Stomach (tissue), 9 donors: ENCODE data around the gene RNLS. TPM values are rescaled to one million over a fixed set of nuclear protein-coding genes. Genes with fewer than 3 reads are reported as not detected.

Experiments
- DNase-seq, 2 donors: peaks; one replicate each; pipeline versions ENCODE4 v3.0.0 to v3.0.0-alpha.2; 2013 to 2019
- H3K27ac ChIP-seq, 5 donors: fragments of 200-600 bp in 4 of 5; sonication (generic) in 4 of 5; one replicate each; pipeline ENCODE4 v1.5.1; 2013 to 2019; ENCODE audit warnings: mild to moderate bottlenecking in 1 of 5, moderate library complexity in 1 of 5
- H3K27me3 ChIP-seq, 3 donors: fragments of 200-600 bp; sonication (generic); one replicate each; pipeline ENCODE4 v1.5.1; 2017 to 2019; ENCODE audit warnings: mixed run types in 1 of 3
- H3K36me3 ChIP-seq, 4 donors: fragments of 200-600 bp; sonication (generic); 1 replicate in 3 of 4; 2 replicates in 1 of 4; pipeline ENCODE4 v1.5.1; 2016 to 2019
- H3K4me1 ChIP-seq, 4 donors: fragments of 200-600 bp; sonication (generic); one replicate each; pipeline ENCODE4 v1.5.1; 2016 to 2019
- H3K4me3 ChIP-seq, 4 donors: fragments of 200-600 bp; sonication (generic) in 3 of 4; one replicate each; pipeline ENCODE4 v1.5.1; 2016 to 2019; ENCODE audit warnings: mild to moderate bottlenecking in 1 of 4
- H3K9me3 ChIP-seq, 4 donors: fragments of 200-600 bp; sonication (generic); one replicate each; pipeline ENCODE4 v1.5.1; 2016 to 2019
- CTCF ChIP-seq, 7 experiments: fragments of 450-650 bp in 4 of 7; fragments of 200-600 bp in 3 of 7; sonication (generic) in 3 of 7; IDR thresholded peaks; one replicate each; pipeline ENCODE4 v1.5.1; 2016 to 2019; ENCODE audit warnings: antibody characterized with exemption in 7 of 7, control low read depth in 2 of 7, mild to moderate bottlenecking in 1 of 7
- EP300 ChIP-seq: sonication (generic); formaldehyde crosslinking; IDR thresholded peaks from one replicate; pipeline ENCODE4 v1.6.1; 2017; ENCODE audit warnings: antibody characterized with exemption
- POLR2A ChIP-seq, 4 donors: fragments of 450-650 bp; IDR thresholded peaks; one replicate each; pipeline ENCODE4 v1.6.1; 2016; ENCODE audit warnings: antibody characterized with exemption in 4 of 4, control low read depth in 2 of 4, mild to moderate bottlenecking in 1 of 4, moderate library complexity in 1 of 4
- POLR2AphosphoS5 ChIP-seq, 3 donors: sonication (generic); formaldehyde crosslinking; IDR thresholded peaks; one replicate each; pipeline ENCODE4 v1.6.1; 2016; ENCODE audit warnings: antibody characterized with exemption in 3 of 3
- WGBS, 5 donors: extraction: QIAGEN DNeasy Blood & Tissue Kit in 3 of 5; methylation state at CpG; one replicate each; pipeline versions ENCODE4 v1.1.5 to v1.1.7; 2013 to 2018; 5-methylcytosine and 5-hydroxymethylcytosine counted together
- intact Hi-C: fragments of 100-400 bp; cut with DNase I; formaldehyde crosslinking; loops from one replicate; pipeline ENCODE4 v1.15.1; 2023; ENCODE audit warnings: low total_unique reads
- polyA plus RNA-seq, 3 donors: library from polyadenylated mRNA; stranded (reverse); fragments of 200-250 nt; gene quantifications; one replicate each; pipeline ENCODE4 v1.2.3, GENCODE V29; 2013
- total RNA-seq, 5 donors: library from RNA; depleted of rRNA; stranded (reverse); fragments of >200 nt; gene quantifications; one replicate each; pipeline versions ENCODE4 v1.1.0 to v1.2.3, GENCODE V29; 2014 to 2016
- donor health status: healthy with polysubstance abuse.
- donor health status: Bipolar disorder and iron deficiency.
- donor health status: healthy.

Gene RNLS
- total and polyA plus RNA-seq, 8 donors, result 6.7 to 21.5 (median 11.6) TPM; not detected in 2

GRCh38 chr10:88239212-88239611, 343.9 kb downstream of the RNLS start:
- no peak overlapping the region for H3K4me3 ChIP-seq
- H3K27me3 ChIP-seq, result no peaks in the 10 kb centered on the region
- no peaks in the 10 kb centered on the region for H3K36me3 ChIP-seq
- no peak for DNase-seq
- intact Hi-C loops, result no loop called here
- WGBS, 5 donors, result 92 to 97% (median 96%) methylated on average over 2 of the region's 2 CpGs
- peak overlapping the region in 2 of 5 donors; percentile 4 to 15 for H3K27ac ChIP-seq
- TF ChIP-seq CTCF (IDR thresholded peaks at IDR 0.05) (no peak), POLR2AphosphoS5 (IDR thresholded peaks at IDR 0.05) (no peak), EP300 (no peak), POLR2A (IDR thresholded peaks at IDR 0.05) (no peak)
- H3K9me3 ChIP-seq, result no peaks in the 10 kb centered on the region
- peaks cover 9 to 59% (median 31%) of the 10 kb centered on the region in 4 donors for H3K4me1 ChIP-seq

GRCh38 chr10:88238615-88238914, 344.6 kb downstream of the RNLS start:
- Histone ChIP-seq H3K9me3 (no peaks in the 10 kb centered on the region), H3K27me3 (no peaks in the 10 kb centered on the region), H3K36me3 (no peaks in the 10 kb centered on the region), H3K27ac (peak overlapping the region in 2 of 5 donors; percentile 4 to 15), H3K4me3 (no peak overlapping the region), H3K4me1 (peaks cover 3 to 58% (median 25%) of the 10 kb centered on the region in 4 donors)
- TF ChIP-seq CTCF (IDR thresholded peaks at IDR 0.05), result no peak
- TF ChIP-seq POLR2AphosphoS5 (IDR thresholded peaks at IDR 0.05), result no peak
- TF ChIP-seq POLR2A (IDR thresholded peaks at IDR 0.05), result no peak
- no peak for TF ChIP-seq EP300
- intact Hi-C loops, result no loop called here
- no peak for DNase-seq
- 68 to 93% (median 81%) methylated on average over 2 of the region's 2 CpGs for WGBS, 5 donors

- Histone ChIP-seq H3K4me1 (peaks cover 3 to 53% (median 21%) of the 10 kb centered on the region in 4 donors), H3K9me3 (no peaks in the 10 kb centered on the region), H3K4me3 (no peak overlapping the region), H3K36me3 (no peaks in the 10 kb centered on the region), H3K27me3 (no peaks in the 10 kb centered on the region), H3K27ac (peak overlapping the region in 2 of 5 donors; percentile 4 to 15)
- 22 to 46% (median 30%) methylated on average over 2 of the region's 2 CpGs for WGBS, 5 donors
- no peak for DNase-seq
- intact Hi-C loops, result no loop called here
- TF ChIP-seq EP300 (no peak), CTCF (IDR thresholded peaks at IDR 0.05) (no peak), POLR2A (IDR thresholded peaks at IDR 0.05) (no peak), POLR2AphosphoS5 (IDR thresholded peaks at IDR 0.05) (no peak)
These were observed 345.1 kb downstream of the RNLS start for GRCh38 chr10:88237896-88238614.

GRCh38 chr10:88236121-88236743, 346.9 kb downstream of the RNLS start:
- peaks cover 3 to 48% (median 26%) of the 10 kb centered on the region in 4 donors for H3K4me1 ChIP-seq
- no peaks in the 10 kb centered on the region for H3K36me3 ChIP-seq
- H3K4me3 ChIP-seq, result no peak overlapping the region
- H3K9me3 ChIP-seq, result no peaks in the 10 kb centered on the region
- H3K27ac ChIP-seq, result peak overlapping the region; percentile 36 to 70 (median 49)
- DNase-seq, result peak; percentile 56
- H3K27me3 ChIP-seq, result no peaks in the 10 kb centered on the region
- TF ChIP-seq CTCF (IDR thresholded peaks at IDR 0.05) (no peak), POLR2AphosphoS5 (IDR thresholded peaks at IDR 0.05) (peak in 1 of 3 donors; percentile 64), POLR2A (IDR thresholded peaks at IDR 0.05) (no peak)
- intact Hi-C loops, result no loop called here
- WGBS, 5 donors, result 83 to 93% (median 88%) methylated on average over 2 of the region's 2 CpGs
